SKM-1 treated with dmso at 0.1 percent for 144 hours (cell line): ENCODE measurements around the gene RBMS3.

Experiments
- DNase-seq: peaks from one replicate; lab custom pipeline; 2025; ENCODE audit not compliant: unreplicated experiment; lab: John Stamatoyannopoulos, UW

Gene RBMS3

GRCh38 chr3:29559741-29560465 lies 279.0 kb downstream of the RBMS3 start:
- DNase-seq, result no peak

- DNase-seq, result no peak
Measured at GRCh38 chr3:29561651-29562149, 280.8 kb downstream of the RBMS3 start.

GRCh38 chr3:29565236-29565635 lies 284.4 kb downstream of the RBMS3 start:
- no peak for DNase-seq

- no peak for DNase-seq
Measured at GRCh38 chr3:29567501-29567900, 286.6 kb downstream of the RBMS3 start.

- no peak for DNase-seq
Measured at GRCh38 chr3:29568355-29568754, 287.5 kb downstream of the RBMS3 start.

GRCh38 chr3:29576181-29576580 lies 295.3 kb downstream of the RBMS3 start:
- no peak for DNase-seq

- no peak for DNase-seq
Measured at GRCh38 chr3:29576675-29577074, 295.8 kb downstream of the RBMS3 start.

- no peak for DNase-seq
Measured at GRCh38 chr3:29577250-29577649, 296.4 kb downstream of the RBMS3 start.

- no peak for DNase-seq
Measured at GRCh38 chr3:29581311-29581710, 300.4 kb downstream of the RBMS3 start.

- no peak for DNase-seq
Measured at GRCh38 chr3:29582273-29582672, 301.4 kb downstream of the RBMS3 start.

GRCh38 chr3:29583861-29584260 lies 303.0 kb downstream of the RBMS3 start:
- no peak for DNase-seq

- no peak for DNase-seq
Measured at GRCh38 chr3:29585368-29585767, 304.5 kb downstream of the RBMS3 start.

- DNase-seq, result no peak
Measured at GRCh38 chr3:29587340-29587739, 306.5 kb downstream of the RBMS3 start.

- no peak for DNase-seq
Measured at GRCh38 chr3:29590012-29590411, 309.1 kb downstream of the RBMS3 start.

GRCh38 chr3:29590461-29590860 lies 309.6 kb downstream of the RBMS3 start:
- DNase-seq, result no peak

GRCh38 chr3:29591579-29591978 lies 310.7 kb downstream of the RBMS3 start:
- no peak for DNase-seq

GRCh38 chr3:29593802-29594201 lies 312.9 kb downstream of the RBMS3 start:
- DNase-seq, result no peak

GRCh38 chr3:29594261-29594660 lies 313.4 kb downstream of the RBMS3 start:
- no peak for DNase-seq

- no peak for DNase-seq
Measured at GRCh38 chr3:29597376-29598008, 316.6 kb downstream of the RBMS3 start.

- no peak for DNase-seq
Measured at GRCh38 chr3:29601861-29602585, 321.2 kb downstream of the RBMS3 start.

- no peak for DNase-seq
Measured at GRCh38 chr3:29605845-29606244, 325.0 kb downstream of the RBMS3 start.

GRCh38 chr3:29606416-29606815 lies 325.5 kb downstream of the RBMS3 start:
- no peak for DNase-seq
